Measurements from ENCODE around the gene RAPGEF1. TPM values are rescaled to one million over a fixed set of nuclear protein-coding genes. Genes with fewer than 3 reads are reported as not detected.

RAPGEF1 gene
- total and polyA plus RNA-seq, 9 of the 15 experiments (the other 6 are each of a cell fraction or from before 2014, with no cell fraction given) = 0.06 to 44.1 (median 19.9) TPM

GRCh38 chr9:131668439-131669268, 71.2 kb downstream of the RAPGEF1 start:
- Histone ChIP-seq H3K9ac (ENCODE audit: insufficient read depth in 1 of 2, low read depth in 2 of 2, low read length in 2 of 2) (peak overlapping the region in 1 of 2 experiments; percentile 29; a peak in 1 of 4 replicates), H3K36me3 (ENCODE audit: control insufficient read depth, insufficient read depth, low read length) (no peaks in the 10 kb centered on the region; the same call in 2 of the 3 replicates), H3K79me2 (ENCODE audit: control insufficient read depth, insufficient read depth, low read length) (peaks cover 3% of the 10 kb centered on the region; the same call in 1 of the 3 replicates), H3K4me2 (ENCODE audit: insufficient read depth, low read length) (no peak overlapping the region), H3K9me3 (replicated peaks; ENCODE audit: control insufficient read depth, insufficient read depth, low read depth, low read length) (no peaks in the 10 kb centered on the region), H4K20me1 (replicated peaks; ENCODE audit: control insufficient read depth, insufficient read depth, low read length) (peaks cover 20% of the 10 kb centered on the region; the same call in 1 of the 2 replicates), H3K4me3 (no peak overlapping the region), H3K27ac (ENCODE audit: extremely low read depth, low read depth, low read length) (no peak overlapping the region), H2AFZ (ENCODE audit: low read depth, low read length) (no peak overlapping the region), H3K4me1 (replicated peaks in 1 of 2; ENCODE audit: control insufficient read depth in 2 of 2, insufficient read depth in 2 of 2, low read length in 2 of 2) (peaks cover 5 to 13% of the 10 kb centered on the region in 2 experiments; a peak in 4 of 5 replicates), H3K9me1 (ENCODE audit: control insufficient read depth, insufficient read depth, low read length) (no peaks in the 10 kb centered on the region), H3K27me3 (ENCODE audit: control insufficient read depth in 2 of 2, insufficient read depth in 2 of 2, low read length in 2 of 2) (no peaks in the 10 kb centered on the region)
- ChIA-PET POLR2A (no interaction called here), CTCF (ENCODE audit: low intra/inter-chr PET ratio) (no interaction called here)
- peak; percentile 65 for ATAC-seq
- 43% methylated on average over 15 of the region's 15 CpGs for WGBS (ENCODE audit: insufficient coverage, low coverage, missing lambda C conversion rate)
- BruUV-seq (replicated peaks) = no TSS peak
- TF ChIP-seq ESRRA (IDR thresholded peaks at IDR 0.05; ENCODE audit: borderline replicate concordance, low read depth) (peak; percentile 78; the same call in 1 of the 2 replicates), NR2C2 (CRISPR knock-in tag; IDR thresholded peaks at IDR 0.05) (no peak), NR2C2 (tag; IDR thresholded peaks at IDR 0.05) (peak; percentile 17; the same call in 1 of the 2 replicates), BRCA1 (IDR thresholded peaks at IDR 0.05) (no peak), BRCA1 (CRISPR knock-in tag; IDR thresholded peaks at IDR 0.05) (no peak)
- in situ Hi-C loops (cut with MboI) (no loop called here), intact Hi-C loops (cut with micrococcal nuclease) (no loop called here)
- FAIRE-seq = peak; percentile 42
- DNase-seq (ENCODE audit: extremely low read depth in 1 of 4, low spot score in 3 of 4) = peak in 3 of 4 experiments; percentile 31 to 48 (median 33)
